Activated naive CD8-positive, alpha-beta T cell treated with anti-CD3 and anti-CD28 coated beads, Interleukin-2, amount 50 U/mL, for 24 hours (primary cell): ENCODE measurements around the gene SPP1.

Source experiments
- ATAC-seq: fragments of 150-1000 bp; cut with Tn5 transposase; one replicate; pipeline ENCODE4 v1.10.0; 2021
- DNase-seq: peaks from one replicate; pipeline ENCODE4 v3.0.0; 2021
- H3K27ac Mint-ChIP-seq: one replicate; pipeline ENCODE4 v1.8.0; 2021; ENCODE audit warnings: mild to moderate bottlenecking, mixed read lengths
- H3K27me3 Mint-ChIP-seq: one replicate; pipeline ENCODE4 v1.8.0; 2021; ENCODE audit warnings: mixed read lengths
- H3K36me3 Mint-ChIP-seq: one replicate; pipeline ENCODE4 v1.8.0; 2021; ENCODE audit warnings: low read depth, mixed read lengths
- H3K4me1 Mint-ChIP-seq: one replicate; pipeline ENCODE4 v1.8.0; 2021; ENCODE audit warnings: mixed read lengths
- H3K4me3 Mint-ChIP-seq: one replicate; pipeline ENCODE4 v1.8.0; 2021; ENCODE audit warnings: mild to moderate bottlenecking, moderate library complexity, mixed read lengths
- H3K9me3 Mint-ChIP-seq: one replicate; pipeline ENCODE4 v1.8.0; 2021; ENCODE audit warnings: mixed read lengths

Gene SPP1

DNA sequence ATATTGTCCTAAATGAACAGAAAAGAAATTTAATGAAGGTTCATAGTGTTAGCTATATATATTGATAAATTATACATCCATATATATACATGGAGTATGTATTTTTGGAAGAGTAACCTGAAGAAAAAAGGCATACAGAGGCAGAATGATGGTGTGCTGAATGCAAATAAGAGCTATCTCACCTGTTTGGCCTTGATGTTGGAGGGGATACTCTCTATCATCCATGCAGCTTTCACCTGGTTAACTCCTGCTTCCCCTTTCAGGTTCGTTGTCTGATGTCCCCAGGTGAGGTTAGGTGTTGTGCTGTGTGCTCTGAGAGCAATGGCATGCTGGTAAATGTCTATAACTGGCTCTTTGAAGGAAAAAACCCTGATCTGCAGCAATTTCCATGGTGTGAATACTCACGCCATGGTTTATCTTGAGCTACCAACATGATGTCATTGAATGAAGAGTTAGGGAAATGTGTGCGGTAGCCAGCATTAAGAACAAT is 31.8 kb upstream of the SPP1 start:
- H3K4me1 Mint-ChIP-seq = no peaks in the 10 kb centered on the region
- no peak for ATAC-seq
- H3K9me3 Mint-ChIP-seq = no peaks in the 10 kb centered on the region
- H3K27ac Mint-ChIP-seq = no peak overlapping the region
- H3K4me3 Mint-ChIP-seq = no peak overlapping the region
- H3K27me3 Mint-ChIP-seq = no peaks in the 10 kb centered on the region
- DNase-seq = no peak
- no peaks in the 10 kb centered on the region for H3K36me3 Mint-ChIP-seq

DNA sequence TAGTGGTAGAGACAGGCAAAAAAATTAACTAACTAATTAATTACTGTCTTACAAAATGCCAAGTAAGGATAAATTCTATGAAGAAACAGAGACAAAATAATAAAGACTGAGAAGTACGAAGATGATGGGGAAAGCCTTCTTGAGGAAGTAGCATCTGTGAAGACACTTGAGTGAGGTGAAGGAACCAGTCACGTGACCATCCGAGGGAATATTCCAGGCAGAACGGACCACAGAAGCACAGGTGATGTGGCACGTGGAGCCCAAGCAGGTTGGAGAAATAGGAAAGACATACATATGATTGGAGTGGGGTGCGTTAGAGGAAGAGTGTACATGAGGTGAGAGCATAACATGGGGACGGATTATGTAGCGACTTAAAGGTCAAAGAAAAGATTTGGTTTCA is 30.5 kb upstream of the SPP1 start:
- no peak for ATAC-seq
- DNase-seq = no peak
- Mint-ChIP-seq H3K27me3 (no peaks in the 10 kb centered on the region), H3K36me3 (no peaks in the 10 kb centered on the region), H3K4me1 (no peaks in the 10 kb centered on the region), H3K4me3 (no peak overlapping the region), H3K9me3 (no peaks in the 10 kb centered on the region), H3K27ac (no peak overlapping the region)

DNA sequence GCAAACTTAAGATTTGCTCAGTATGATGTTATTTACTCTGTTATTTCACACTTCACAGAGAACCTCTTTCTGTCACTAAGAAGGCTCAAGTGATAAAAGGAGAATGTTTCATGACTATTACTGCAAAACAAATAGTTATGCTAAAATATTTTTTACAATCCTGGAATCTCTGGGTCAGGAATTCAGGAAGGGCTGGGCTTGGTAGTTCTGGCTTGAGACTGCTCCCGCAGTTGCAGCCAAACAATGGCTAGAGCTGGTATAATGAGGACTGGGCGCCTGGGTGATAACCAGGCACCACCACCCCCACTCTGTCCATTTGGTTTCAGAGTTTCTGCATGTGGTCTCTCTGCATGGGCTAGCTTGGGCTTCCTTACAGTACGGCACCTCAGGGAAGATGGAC is 28.7 kb upstream of the SPP1 start:
- ATAC-seq = no peak
- DNase-seq = no peak
- no peaks in the 10 kb centered on the region for H3K9me3 Mint-ChIP-seq
- no peaks in the 10 kb centered on the region for H3K4me1 Mint-ChIP-seq
- no peaks in the 10 kb centered on the region for H3K36me3 Mint-ChIP-seq
- no peak overlapping the region for H3K27ac Mint-ChIP-seq
- no peak overlapping the region for H3K4me3 Mint-ChIP-seq
- peaks cover 2% of the 10 kb centered on the region for H3K27me3 Mint-ChIP-seq

DNA sequence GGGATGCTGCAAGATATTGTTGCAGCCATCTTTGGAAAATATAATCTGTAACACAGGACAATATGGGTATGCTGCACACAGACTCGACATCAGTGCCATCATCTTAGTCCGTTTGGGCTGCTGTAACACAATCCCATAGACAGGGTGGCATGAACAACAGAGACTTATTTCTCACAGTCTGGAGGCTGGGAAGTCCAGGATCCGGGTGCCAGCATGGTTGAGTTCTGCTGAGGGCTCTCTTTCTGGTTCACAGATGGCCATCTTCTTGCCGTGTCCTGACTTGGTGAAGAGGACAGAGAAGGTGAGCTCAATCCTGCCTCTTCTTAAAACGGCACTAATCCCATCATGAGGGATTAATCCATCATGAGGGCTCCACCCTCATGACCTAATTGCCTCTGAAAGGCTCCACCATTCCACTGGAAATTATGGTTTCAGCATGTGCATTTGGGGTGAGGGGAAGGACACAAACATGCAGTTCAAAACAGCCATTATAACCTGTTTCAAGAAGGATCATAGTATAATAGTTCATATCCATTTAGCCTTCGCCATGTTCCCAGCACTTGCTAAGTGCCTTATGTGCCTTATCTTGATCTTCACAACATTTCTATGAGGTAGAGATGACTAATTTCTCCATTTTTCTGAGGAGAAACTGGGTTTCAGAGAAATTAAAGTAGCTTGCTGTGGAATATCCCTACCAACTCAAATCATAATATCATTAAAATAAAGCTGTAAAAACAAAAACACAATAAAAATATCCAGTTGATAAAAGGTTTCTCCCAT is 27.9 kb upstream of the SPP1 start:
- no peak overlapping the region for H3K27ac Mint-ChIP-seq
- H3K27me3 Mint-ChIP-seq = peaks cover 4% of the 10 kb centered on the region
- H3K36me3 Mint-ChIP-seq = no peaks in the 10 kb centered on the region
- H3K4me3 Mint-ChIP-seq = no peak overlapping the region
- no peak for ATAC-seq
- H3K9me3 Mint-ChIP-seq = no peaks in the 10 kb centered on the region
- no peaks in the 10 kb centered on the region for H3K4me1 Mint-ChIP-seq
- no peak for DNase-seq

DNA sequence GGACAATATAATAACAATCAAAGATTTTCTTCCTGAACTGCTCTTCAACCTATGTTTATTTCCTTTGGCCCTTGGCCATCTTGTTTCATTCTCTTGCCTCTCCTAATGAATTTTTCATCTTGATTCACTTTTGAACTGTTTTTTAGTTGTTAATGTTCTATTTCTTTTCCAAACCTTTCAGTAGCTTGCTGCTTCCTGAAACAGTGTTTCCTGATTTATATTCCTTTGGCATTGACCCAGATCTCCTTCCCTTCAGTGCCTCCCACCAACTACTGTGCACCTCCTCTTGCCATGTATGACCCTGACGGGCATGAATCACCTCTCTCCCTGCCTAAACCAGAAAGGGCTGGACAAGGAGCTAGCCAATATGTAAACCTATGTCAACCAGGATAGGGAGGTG is 25.6 kb upstream of the SPP1 start:
- Mint-ChIP-seq H3K27ac (no peak overlapping the region), H3K4me3 (no peak overlapping the region), H3K27me3 (peaks cover 4% of the 10 kb centered on the region), H3K36me3 (no peaks in the 10 kb centered on the region), H3K9me3 (no peaks in the 10 kb centered on the region), H3K4me1 (no peaks in the 10 kb centered on the region)
- DNase-seq (no peak), ATAC-seq (no peak)

DNA sequence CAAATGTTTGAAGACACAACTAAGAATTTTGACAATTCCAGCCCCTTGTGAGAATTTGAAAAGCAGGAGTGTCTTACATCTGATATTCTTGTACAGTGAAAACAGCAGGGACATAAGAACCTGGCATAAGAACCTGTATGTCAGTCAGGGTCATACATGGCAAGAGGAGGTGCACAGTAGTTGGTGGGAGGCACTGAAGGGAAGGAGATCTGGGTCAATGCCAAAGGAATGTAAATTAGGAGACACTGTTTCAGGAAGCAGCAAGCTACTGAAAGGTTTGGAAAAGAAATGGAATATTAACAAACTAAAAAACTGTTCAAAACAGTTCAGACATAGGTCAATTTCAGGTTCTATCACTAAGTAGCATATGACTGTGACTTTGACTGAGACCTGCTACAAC is 25.0 kb upstream of the SPP1 start:
- Mint-ChIP-seq H3K9me3 (no peaks in the 10 kb centered on the region), H3K27ac (no peak overlapping the region), H3K27me3 (peaks cover 4% of the 10 kb centered on the region), H3K4me1 (no peaks in the 10 kb centered on the region), H3K4me3 (no peak overlapping the region), H3K36me3 (no peaks in the 10 kb centered on the region)
- ATAC-seq = no peak
- no peak for DNase-seq

DNA sequence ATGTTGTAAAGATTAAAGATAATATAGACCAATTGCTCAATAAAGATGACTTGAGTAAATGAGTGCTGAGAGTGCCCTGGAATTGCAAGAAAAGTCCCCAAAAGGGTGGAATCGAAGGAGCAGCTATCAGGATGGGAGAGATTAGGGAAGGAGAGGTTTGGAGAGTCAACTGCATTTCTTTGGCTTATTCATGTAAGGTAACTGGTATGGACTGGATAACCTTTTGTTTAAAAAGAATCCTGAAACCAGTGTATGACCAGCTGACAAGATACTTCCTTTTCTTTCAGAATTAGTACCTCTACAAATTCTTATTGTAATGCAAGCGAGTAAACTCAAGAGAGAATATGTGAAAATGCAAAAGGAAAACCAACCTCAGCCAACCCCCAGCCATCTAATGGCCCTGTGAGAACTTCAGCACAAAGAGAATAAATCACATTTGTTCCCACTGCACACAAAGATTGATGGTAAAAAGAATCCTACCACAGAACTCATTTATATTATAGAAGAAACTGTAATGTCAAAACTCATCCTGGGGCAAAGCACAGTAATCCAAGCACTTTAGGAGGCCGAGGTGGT is 24.5 kb upstream of the SPP1 start:
- H3K9me3 Mint-ChIP-seq = no peaks in the 10 kb centered on the region
- ATAC-seq = no peak
- peaks cover 4% of the 10 kb centered on the region for H3K27me3 Mint-ChIP-seq

DNA sequence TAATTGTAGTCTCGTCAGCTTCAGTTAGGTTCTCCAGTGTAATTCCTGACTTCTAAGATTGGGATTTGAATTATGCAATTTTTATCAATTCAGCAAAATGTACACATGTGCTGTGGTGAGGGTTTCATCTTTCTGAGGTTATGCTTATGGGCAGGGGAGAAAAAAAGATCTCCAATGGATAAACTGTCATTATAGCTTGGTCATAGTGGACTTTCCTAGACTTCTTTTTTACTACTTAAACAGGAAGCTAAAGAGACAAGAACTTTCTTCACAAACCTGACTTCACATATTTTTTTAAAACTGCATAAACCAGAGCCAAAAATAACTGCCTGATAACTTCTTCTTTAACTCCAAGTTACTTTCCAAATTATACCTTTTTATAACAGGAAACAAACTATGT is 21.7 kb upstream of the SPP1 start:
- Mint-ChIP-seq H3K4me1 (no peaks in the 10 kb centered on the region), H3K27ac (no peak overlapping the region), H3K4me3 (no peak overlapping the region)

More for the DNA sequence above, 24.5 kb upstream of the SPP1 start:
- no peaks in the 10 kb centered on the region for H3K36me3 Mint-ChIP-seq
- DNase-seq = no peak
- H3K4me1 Mint-ChIP-seq = no peaks in the 10 kb centered on the region
- no peak overlapping the region for H3K4me3 Mint-ChIP-seq
- no peak overlapping the region for H3K27ac Mint-ChIP-seq

DNA sequence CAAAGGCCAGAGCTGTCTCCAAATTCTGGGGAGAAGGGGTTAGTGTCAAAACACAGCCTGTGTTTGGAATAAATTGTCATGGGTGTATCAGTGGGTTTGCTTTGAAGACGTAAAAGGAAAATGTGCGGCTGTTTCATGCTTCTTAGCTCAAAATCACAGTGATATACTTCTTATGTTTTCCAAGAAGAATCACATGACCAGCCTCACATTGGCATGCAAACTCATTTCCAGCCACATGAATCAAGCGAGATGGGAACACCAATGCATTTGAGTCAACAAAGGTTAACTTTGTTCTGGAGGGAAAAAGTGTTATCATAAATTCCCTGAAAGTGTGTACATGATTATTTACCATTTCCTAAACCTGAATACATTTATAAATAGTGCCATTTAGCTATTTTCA is 19.0 kb upstream of the SPP1 start:
- no peaks in the 10 kb centered on the region for H3K4me1 Mint-ChIP-seq
- H3K4me3 Mint-ChIP-seq = no peak overlapping the region
- no peak for DNase-seq
- peaks cover 4% of the 10 kb centered on the region for H3K27me3 Mint-ChIP-seq
- no peak for ATAC-seq
- H3K9me3 Mint-ChIP-seq = no peaks in the 10 kb centered on the region
- H3K27ac Mint-ChIP-seq = no peak overlapping the region
- no peaks in the 10 kb centered on the region for H3K36me3 Mint-ChIP-seq

More for the DNA sequence above, 21.7 kb upstream of the SPP1 start:
- no peaks in the 10 kb centered on the region for H3K9me3 Mint-ChIP-seq
- peaks cover 4% of the 10 kb centered on the region for H3K27me3 Mint-ChIP-seq
- H3K36me3 Mint-ChIP-seq = no peaks in the 10 kb centered on the region
- DNase-seq = no peak
- ATAC-seq = no peak

DNA sequence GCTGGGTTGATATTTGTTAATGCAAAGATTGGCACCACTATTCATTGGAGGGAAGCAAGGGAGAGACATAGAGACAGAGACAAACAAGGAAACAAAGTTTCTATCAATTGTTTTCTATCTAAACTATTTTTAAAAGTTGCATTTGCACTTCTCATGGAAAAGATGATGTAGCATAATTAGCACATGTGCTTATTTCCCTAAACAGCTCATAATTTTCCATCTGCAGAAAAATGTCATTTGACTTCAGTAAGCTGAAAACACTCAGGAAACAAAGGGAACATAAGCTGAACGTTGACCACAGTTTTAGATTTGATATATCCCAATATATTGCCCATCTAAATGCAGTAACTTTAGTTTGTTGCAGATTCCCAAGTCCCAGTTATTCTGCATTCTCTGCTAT is 18.5 kb upstream of the SPP1 start:
- no peaks in the 10 kb centered on the region for H3K4me1 Mint-ChIP-seq

DNA sequence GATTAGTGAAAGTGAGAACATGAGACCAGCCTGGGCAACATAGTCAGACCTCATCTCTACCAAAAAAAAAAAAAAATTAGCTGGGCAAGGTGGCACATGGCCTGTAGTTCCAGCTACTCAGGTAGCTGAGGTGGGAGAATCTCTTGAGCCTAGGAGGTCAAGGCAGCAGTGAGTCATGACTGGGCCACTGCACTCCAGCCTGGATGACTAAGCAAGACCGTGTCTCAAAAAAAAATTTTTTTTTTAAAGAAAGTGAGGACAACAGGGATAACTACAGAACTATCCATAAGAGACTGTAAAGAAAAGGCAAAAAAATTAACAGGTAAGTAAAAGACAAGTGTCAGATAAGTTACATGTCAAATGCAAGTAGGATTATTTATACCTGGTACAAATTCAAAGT is 13.5 kb upstream of the SPP1 start:
- H3K9me3 Mint-ChIP-seq = no peaks in the 10 kb centered on the region
- peaks cover 8% of the 10 kb centered on the region for H3K27me3 Mint-ChIP-seq
- no peak overlapping the region for H3K27ac Mint-ChIP-seq
- H3K4me3 Mint-ChIP-seq = no peak overlapping the region
- DNase-seq (no peak), ATAC-seq (no peak)
- H3K4me1 Mint-ChIP-seq = no peaks in the 10 kb centered on the region
- H3K36me3 Mint-ChIP-seq = no peaks in the 10 kb centered on the region

More for the DNA sequence above, 18.5 kb upstream of the SPP1 start:
- Mint-ChIP-seq H3K9me3 (no peaks in the 10 kb centered on the region), H3K27me3 (peaks cover 4% of the 10 kb centered on the region), H3K27ac (no peak overlapping the region), H3K4me3 (no peak overlapping the region), H3K36me3 (no peaks in the 10 kb centered on the region)
- DNase-seq (no peak), ATAC-seq (no peak)

DNA sequence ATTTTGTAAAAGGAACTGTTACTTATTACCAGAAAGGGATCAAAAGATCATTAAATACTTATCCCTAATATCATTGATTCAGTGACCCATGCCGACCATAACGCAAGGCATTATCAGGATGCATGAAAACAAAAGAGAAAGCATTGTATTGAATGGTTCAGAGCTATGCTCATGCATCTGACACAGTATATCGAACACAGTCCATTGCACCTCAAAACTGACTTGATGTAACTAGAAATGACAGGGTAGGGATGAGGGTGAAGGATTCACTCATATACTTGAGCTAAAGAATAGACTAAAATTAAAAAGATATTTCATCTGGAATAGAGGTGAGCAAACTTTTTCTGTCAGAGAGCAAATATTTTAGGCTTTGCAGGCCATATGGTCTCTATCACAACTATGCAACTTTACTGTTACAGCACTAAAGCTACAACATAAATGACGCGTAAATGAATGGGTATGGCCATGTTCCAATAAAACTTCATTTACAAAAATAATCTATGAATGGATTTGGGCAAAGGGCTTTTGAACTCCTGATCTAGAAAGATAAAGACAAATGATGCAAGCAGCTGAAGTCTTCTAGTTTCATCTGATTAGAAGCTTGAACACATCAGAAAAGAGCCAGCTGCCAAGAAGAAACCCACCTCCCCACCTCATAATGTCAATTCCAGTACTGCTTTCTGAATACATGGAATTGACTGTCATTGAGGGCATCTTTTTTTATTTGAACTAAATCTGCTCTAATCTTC is 12.9 kb upstream of the SPP1 start:
- Mint-ChIP-seq H3K27me3 (peaks cover 9% of the 10 kb centered on the region), H3K9me3 (no peaks in the 10 kb centered on the region), H3K4me1 (no peaks in the 10 kb centered on the region), H3K4me3 (no peak overlapping the region), H3K27ac (no peak overlapping the region), H3K36me3 (no peaks in the 10 kb centered on the region)
- no peak for DNase-seq
- ATAC-seq = no peak

DNA sequence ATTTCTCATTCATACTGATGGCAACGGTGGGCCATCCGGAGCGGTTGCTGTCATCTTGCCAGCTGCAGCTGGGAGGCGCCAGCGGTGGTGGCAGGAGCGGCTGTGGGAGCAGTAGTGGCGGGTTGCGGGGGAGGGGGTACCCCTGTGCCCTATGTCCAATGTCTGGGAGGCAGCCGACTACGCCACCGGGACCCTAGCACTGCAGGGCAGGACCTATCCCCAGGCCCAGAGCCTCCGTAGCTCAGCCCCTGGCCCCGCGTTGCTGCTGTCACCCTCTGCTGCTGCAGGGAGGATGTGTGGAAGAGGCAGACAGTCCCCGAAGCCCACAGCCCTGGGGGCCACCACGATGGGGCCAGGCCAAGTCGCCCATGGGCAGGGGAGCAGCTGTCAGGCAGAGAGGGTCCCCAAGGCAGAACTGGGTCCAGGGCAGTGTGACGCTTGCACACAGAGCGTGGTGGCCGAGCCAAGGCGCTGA is 10.0 kb upstream of the SPP1 start:
- no peaks in the 10 kb centered on the region for H3K9me3 Mint-ChIP-seq
- ATAC-seq (no peak), DNase-seq (no peak)
- H3K27me3 Mint-ChIP-seq = peaks cover 13% of the 10 kb centered on the region
- H3K27ac Mint-ChIP-seq = no peak overlapping the region
- H3K36me3 Mint-ChIP-seq = no peaks in the 10 kb centered on the region
- no peak overlapping the region for H3K4me3 Mint-ChIP-seq
- H3K4me1 Mint-ChIP-seq = no peaks in the 10 kb centered on the region

DNA sequence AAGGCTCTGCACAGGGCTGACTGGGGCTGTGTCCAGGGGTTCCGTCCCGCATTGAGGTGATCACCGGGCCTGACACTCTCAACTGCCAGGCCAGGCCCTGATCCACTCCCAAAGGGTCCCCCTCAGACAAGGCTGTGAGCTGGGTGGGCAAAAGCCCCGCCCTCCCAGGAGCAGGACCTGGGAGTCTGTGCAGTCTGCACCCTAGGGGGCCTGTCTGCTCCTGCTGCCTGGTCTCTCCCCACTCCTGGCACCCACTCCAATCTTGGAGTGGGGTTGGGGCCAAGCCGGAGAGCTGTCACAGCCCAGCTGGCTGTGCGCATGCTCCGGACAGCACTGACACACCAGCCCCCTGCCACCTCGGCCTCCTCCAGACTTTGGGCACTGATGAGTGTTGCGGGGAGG is 9.4 kb upstream of the SPP1 start:
- H3K4me3 Mint-ChIP-seq = no peak overlapping the region
- no peaks in the 10 kb centered on the region for H3K9me3 Mint-ChIP-seq
- no peaks in the 10 kb centered on the region for H3K4me1 Mint-ChIP-seq
- no peak for DNase-seq
- ATAC-seq = no peak
- no peak overlapping the region for H3K27ac Mint-ChIP-seq
- peaks cover 12% of the 10 kb centered on the region for H3K27me3 Mint-ChIP-seq
- H3K36me3 Mint-ChIP-seq = no peaks in the 10 kb centered on the region

DNA sequence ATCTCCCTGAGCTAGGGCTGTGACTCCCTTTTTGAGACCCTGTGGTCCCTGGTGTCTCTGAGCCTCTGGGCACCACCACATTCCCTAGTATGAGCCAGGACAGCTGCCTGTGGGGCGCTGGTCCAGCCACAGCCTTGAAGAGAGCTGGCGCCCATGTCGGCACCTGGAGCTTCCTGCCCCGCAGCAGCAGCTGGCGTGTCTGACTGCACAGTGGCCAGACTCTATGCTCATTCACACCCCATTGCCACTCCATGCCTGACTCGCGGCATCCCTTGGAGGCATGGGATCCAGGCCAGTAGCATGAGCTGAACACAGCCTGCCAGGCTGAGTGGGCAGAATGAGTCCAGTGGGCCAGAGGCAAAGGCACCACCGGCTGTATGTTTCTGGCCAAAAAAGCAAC is 8.3 kb upstream of the SPP1 start:
- ATAC-seq = no peak

More for the DNA sequence above, 8.3 kb upstream of the SPP1 start:
- no peak overlapping the region for H3K27ac Mint-ChIP-seq
- peaks cover 16% of the 10 kb centered on the region for H3K27me3 Mint-ChIP-seq
- DNase-seq = no peak
- H3K4me3 Mint-ChIP-seq = no peak overlapping the region
- no peaks in the 10 kb centered on the region for H3K36me3 Mint-ChIP-seq
- H3K4me1 Mint-ChIP-seq = no peaks in the 10 kb centered on the region
- H3K9me3 Mint-ChIP-seq = no peaks in the 10 kb centered on the region
